SK-N-SH (cell line): ENCODE measurements around the gene SLC14A1. TPM values are rescaled to one million over a fixed set of nuclear protein-coding genes. Genes with fewer than 3 reads are reported as not detected.
A peak's percentile ranks its signal among the peaks of the same experiment; 100 is the strongest.

Source experiments
- CTCF ChIA-PET: fragments of 300-600, 350-600 bp; formaldehyde crosslinking; extraction: SDS; loops from one replicate; lab custom pipeline; 2021; lab: Yijun Ruan, JAX
- POLR2A ChIA-PET: fragments of 350-600 bp; sonication (Branson Sonifier 250); formaldehyde crosslinking; extraction: SDS; loops from one replicate; lab custom pipeline; 2020; ENCODE audit warnings: antibody characterized with exemption, inconsistent platforms; lab: Yijun Ruan, JAX
- DNase-seq: peaks from one replicate; pipeline ENCODE4 v3.0.0; 2012
- H2AFZ ChIP-seq: fragments of 200-600 bp; sonication (generic); 2 replicates; pipeline ENCODE4 v1.8.1; 2016; ENCODE audit warnings: antibody characterized with exemption, mild to moderate bottlenecking, low read depth
- H3F3A ChIP-seq: fragments of 200-600 bp; sonication (generic); replicated peaks from 2 replicates; pipeline ENCODE3; 2016; ENCODE audit warnings: antibody characterized with exemption, mild to moderate bottlenecking; ENCODE audit not compliant: insufficient read depth
- H3K27ac ChIP-seq, 2 experiments: fragments of 200-500 bp in 1 of 2; fragments of 200-600 bp in 1 of 2; sonication (Bioruptor generic) in 1 of 2; sonication (generic), shearing (Covaris generic) in 1 of 2; 2 replicates each; pipeline versions ENCODE4 v1.5.1 to v1.6.1; 2014 to 2016; ENCODE audit warnings: low read depth in 2 of 2, inconsistent platforms in 1 of 2, low read length in 1 of 2, mild to moderate bottlenecking in 1 of 2, mixed read lengths in 1 of 2
- H3K27me3 ChIP-seq: fragments of 200-600 bp; sonication (generic), shearing (Covaris generic); 2 replicates; pipeline ENCODE4 v1.6.1; 2016; ENCODE audit warnings: mixed run types; ENCODE audit not compliant: insufficient read depth
- H3K36me3 ChIP-seq, 2 experiments: fragments of 200-500 bp in 1 of 2; fragments of 200-600 bp in 1 of 2; sonication (Bioruptor generic) in 1 of 2; sonication (generic) in 1 of 2; replicated peaks in 1 of 2; 2 replicates each; pipeline versions ENCODE3 to v1.5.1; 2014 to 2016; ENCODE audit warnings: low read length in 1 of 2, mild to moderate bottlenecking in 1 of 2; ENCODE audit not compliant: insufficient read depth in 2 of 2, control insufficient read depth in 1 of 2
- H3K4me1 ChIP-seq, 2 experiments: fragments of 200-500 bp in 1 of 2; fragments of 200-600 bp in 1 of 2; sonication (Bioruptor generic) in 1 of 2; sonication (generic), shearing (Covaris generic) in 1 of 2; 2 replicates each; pipeline versions ENCODE4 v1.5.1 to v1.6.1; 2014 to 2016; ENCODE audit warnings: low read depth in 1 of 2, low read length in 1 of 2, mixed run types in 1 of 2; ENCODE audit not compliant: insufficient read depth in 2 of 2, control insufficient read depth in 1 of 2
- H3K4me2 ChIP-seq: fragments of 200-600 bp; sonication (generic), shearing (Covaris generic); 2 replicates; pipeline ENCODE4 v1.6.1; 2017; ENCODE audit warnings: mixed run types
- H3K4me3 ChIP-seq, 2 experiments: fragments of 200-500 bp in 1 of 2; fragments of 200-600 bp in 1 of 2; sonication (Bioruptor generic) in 1 of 2; sonication (generic), shearing (Covaris generic) in 1 of 2; 2 replicates each; pipeline versions ENCODE4 v1.5.1 to v1.8.1; 2014 to 2016; ENCODE audit warnings: low read depth in 2 of 2, inconsistent platforms in 1 of 2, low read length in 1 of 2, mild to moderate bottlenecking in 1 of 2, mixed read lengths in 1 of 2, moderate library complexity in 1 of 2
- H3K79me2 ChIP-seq: fragments of 200-600 bp; sonication (generic); 2 replicates; pipeline ENCODE4 v1.8.1; 2017; ENCODE audit warnings: mild to moderate bottlenecking; ENCODE audit not compliant: insufficient read depth
- H3K9ac ChIP-seq: fragments of 200-600 bp; sonication (generic); 2 replicates; pipeline ENCODE4 v1.6.1; 2017; ENCODE audit warnings: mixed run types
- H3K9me2 ChIP-seq: fragments of 200-600 bp; sonication (generic); 2 replicates; pipeline ENCODE4 v1.6.1; 2017; ENCODE audit warnings: mixed run types
- H3K9me3 ChIP-seq: fragments of 200-600 bp; sonication (generic); 2 replicates; pipeline ENCODE4 v1.6.1; 2017; ENCODE audit warnings: mixed run types, mild to moderate bottlenecking, moderate library complexity
- H4K20me1 ChIP-seq: fragments of 200-600 bp; sonication (generic); 2 replicates; pipeline ENCODE4 v1.6.1; 2017; ENCODE audit warnings: mild to moderate bottlenecking, mixed run types; ENCODE audit not compliant: insufficient read depth
- CTCF ChIP-seq: fragments of 200-600 bp; sonication (generic); IDR thresholded peaks from 2 replicates; pipeline ENCODE4 v1.6.1; 2017; ENCODE audit warnings: antibody characterized with exemption, mild to moderate bottlenecking, moderate library complexity
- EP300 ChIP-seq, 2 experiments: IDR thresholded peaks; 2 replicates each; pipeline versions ENCODE4 v1.4.0 to v1.6.1; 2012; ENCODE audit warnings: borderline replicate concordance in 1 of 2, low read depth in 1 of 2, low read length in 1 of 2
- FOXM1 ChIP-seq: IDR thresholded peaks from 2 replicates; pipeline ENCODE4 v1.4.0; 2012; ENCODE audit warnings: low read depth, mild to moderate bottlenecking
- GATA2 ChIP-seq: sonication (generic); formaldehyde crosslinking; IDR thresholded peaks from 2 replicates; pipeline ENCODE4 v1.5.0; 2020; ENCODE audit warnings: mild to moderate bottlenecking, missing genetic modification reagents
- IRF3 ChIP-seq: fragments of 150-350 bp; IDR thresholded peaks from 2 replicates; pipeline ENCODE4 v1.6.1; 2016; ENCODE audit warnings: mild to moderate bottlenecking, low read depth, low read length
- JUND ChIP-seq: IDR thresholded peaks from 2 replicates; pipeline ENCODE4 v1.4.0; 2012
- MAX ChIP-seq: IDR thresholded peaks from 2 replicates; pipeline ENCODE4 v1.4.0; 2012; ENCODE audit warnings: low read depth
- MEF2A ChIP-seq: IDR thresholded peaks from 2 replicates; pipeline ENCODE4 v1.4.0; 2012; ENCODE audit warnings: low read depth, borderline replicate concordance
- MXI1 ChIP-seq: IDR thresholded peaks from 2 replicates; pipeline ENCODE4 v1.6.1; 2012; ENCODE audit warnings: mild to moderate bottlenecking, low read depth, low read length, improper control_type of control experiment
- NFIC ChIP-seq: IDR thresholded peaks from 2 replicates; pipeline ENCODE4 v1.4.0; 2012; ENCODE audit warnings: borderline replicate concordance
- NRF1 ChIP-seq: IDR thresholded peaks from 2 replicates; pipeline ENCODE4 v1.6.1; 2012; ENCODE audit warnings: low read depth, mild to moderate bottlenecking, low read length
- POLR2AphosphoS5 ChIP-seq: IDR thresholded peaks from 2 replicates; pipeline ENCODE4 v1.6.1; 2012; ENCODE audit warnings: low read depth, low read length
- RAD21 ChIP-seq: IDR thresholded peaks from 2 replicates; pipeline ENCODE4 v1.6.1; 2012; ENCODE audit warnings: mild to moderate bottlenecking, low read length
- RCOR1 ChIP-seq: fragments of 150-350 bp; IDR thresholded peaks from 2 replicates; pipeline ENCODE4 v1.6.1; 2017; ENCODE audit warnings: antibody characterized with exemption, low read length
- REST ChIP-seq: IDR thresholded peaks from 2 replicates; pipeline ENCODE4 v1.6.1; 2012; ENCODE audit warnings: mild to moderate bottlenecking, low read depth, low read length, moderate library complexity
- RXRA ChIP-seq: IDR thresholded peaks from 2 replicates; pipeline ENCODE4 v1.4.0; 2012; ENCODE audit warnings: low read depth, mild to moderate bottlenecking, borderline replicate concordance
- SIN3A ChIP-seq: IDR thresholded peaks from 2 replicates; pipeline ENCODE4 v1.6.1; 2012; ENCODE audit warnings: low read depth, mild to moderate bottlenecking, low read length, moderate library complexity, borderline replicate concordance
- SMC3 ChIP-seq: IDR thresholded peaks from 2 replicates; pipeline ENCODE4 v1.6.1; 2012; ENCODE audit warnings: low read depth, low read length, improper control_type of control experiment
- TCF12 ChIP-seq: IDR thresholded peaks from 2 replicates; pipeline ENCODE4 v1.4.0; 2012
- TEAD4 ChIP-seq: IDR thresholded peaks from 2 replicates; pipeline ENCODE4 v1.4.0; 2012; ENCODE audit warnings: mild to moderate bottlenecking, borderline replicate concordance; ENCODE audit not compliant: insufficient read depth
- USF1 ChIP-seq: IDR thresholded peaks from 2 replicates; pipeline ENCODE4 v1.4.0; 2012; ENCODE audit warnings: low read depth, borderline replicate concordance
- USF2 ChIP-seq: fragments of 150-350 bp; IDR thresholded peaks from 2 replicates; pipeline ENCODE4 v1.6.1; 2017; ENCODE audit warnings: antibody characterized with exemption, low read length, low read depth, borderline replicate concordance
- YY1 ChIP-seq: IDR thresholded peaks from 2 replicates; pipeline ENCODE4 v1.4.0; 2012; ENCODE audit warnings: low read depth, mild to moderate bottlenecking
- ZBTB33 ChIP-seq: IDR thresholded peaks from 2 replicates; pipeline ENCODE4 v1.4.0; 2012; ENCODE audit warnings: low read depth, borderline replicate concordance
- WGBS: methylation state at CpG from one replicate; pipeline ENCODE4 v1.1.6; 2017; ENCODE audit warnings: low lambda C conversion rate; 5-methylcytosine and 5-hydroxymethylcytosine counted together
- polyA plus RNA-seq, 3 experiments: library from polyadenylated mRNA; depleted of rRNA; stranded (reverse); fragments of >200 nt; gene quantifications; 2 replicates each; pipeline ENCODE4 v1.2.3, GENCODE V29; 2012

The SLC14A1 gene
- polyA plus RNA-seq, 1 of the 3 experiments (the other 2 are of a cell fraction) = 2.4 TPM

GRCh38 chr18:45722899-45723298 is 1.1 kb upstream of the SLC14A1 start:
- 3% methylated on average over 5 of the region's 5 CpGs for WGBS
- Histone ChIP-seq H4K20me1 (no peaks in the 10 kb centered on the region), H3F3A (peaks cover 4% of the 10 kb centered on the region), H3K27ac (no peak overlapping the region), H3K27me3 (no peaks in the 10 kb centered on the region), H3K4me1 (peaks cover 0 to 17% of the 10 kb centered on the region in 2 experiments; a peak in 2 of 4 replicates), H3K36me3 (no peaks in the 10 kb centered on the region), H3K9ac (no peak overlapping the region), H3K79me2 (no peaks in the 10 kb centered on the region), H3K9me3 (no peaks in the 10 kb centered on the region), H2AFZ (peak overlapping the region; percentile 35; the same call in 1 of the 2 replicates), H3K4me2 (no peak overlapping the region), H3K4me3 (peak overlapping the region in 1 of 2 experiments; percentile 36; a peak in 1 of 4 replicates), H3K9me2 (no peaks in the 10 kb centered on the region)
- ChIA-PET POLR2A (no interaction called here), CTCF (interaction anchor here (0.7 to 7.9 kb wide), 42 partner anchors 9 to 350 kb away, joined by 3 to 73 read pairs (median 4); no protein-coding TSS in a partner anchor)
- peak; percentile 81 for DNase-seq
- no peak for TF ChIP-seq TEAD4
- no peak for TF ChIP-seq USF2
- TF ChIP-seq EP300 (IDR thresholded peaks at IDR 0.05; ENCODE audit: borderline replicate concordance in 1 of 2, low read depth in 1 of 2, low read length in 1 of 2) = no peak
- TF ChIP-seq CTCF = peak; percentile 80
- TF ChIP-seq SIN3A = no peak
- no peak for TF ChIP-seq RXRA
- no peak for TF ChIP-seq USF1
- no peak for TF ChIP-seq YY1
- TF ChIP-seq MXI1 = peak; percentile 21; the same call in 1 of the 2 replicates
- TF ChIP-seq POLR2AphosphoS5 = no peak
- no peak for TF ChIP-seq RCOR1
- peak; percentile 87 for TF ChIP-seq SMC3
- TF ChIP-seq TCF12 = peak; percentile 41; the same call in 1 of the 2 replicates
- no peak for TF ChIP-seq FOXM1
- TF ChIP-seq IRF3 = no peak
- peak; percentile 41; the same call in 1 of the 2 replicates for TF ChIP-seq GATA2 (CRISPR knock-in tag)
- no peak for TF ChIP-seq MEF2A
- TF ChIP-seq NFIC = no peak
- no peak for TF ChIP-seq MAX
- TF ChIP-seq NRF1 = no peak
- peak; percentile 82 for TF ChIP-seq RAD21
- TF ChIP-seq REST = no peak
- TF ChIP-seq ZBTB33 = no peak
- TF ChIP-seq JUND = no peak
